ENCODE data around the gene IFT22. TPM values are rescaled to one million over a fixed set of nuclear protein-coding genes. Genes with fewer than 3 reads are reported as not detected.

IFT22 gene
- total RNA-seq, 1 experiment from 2014 or later = 21.3 TPM

DNA sequence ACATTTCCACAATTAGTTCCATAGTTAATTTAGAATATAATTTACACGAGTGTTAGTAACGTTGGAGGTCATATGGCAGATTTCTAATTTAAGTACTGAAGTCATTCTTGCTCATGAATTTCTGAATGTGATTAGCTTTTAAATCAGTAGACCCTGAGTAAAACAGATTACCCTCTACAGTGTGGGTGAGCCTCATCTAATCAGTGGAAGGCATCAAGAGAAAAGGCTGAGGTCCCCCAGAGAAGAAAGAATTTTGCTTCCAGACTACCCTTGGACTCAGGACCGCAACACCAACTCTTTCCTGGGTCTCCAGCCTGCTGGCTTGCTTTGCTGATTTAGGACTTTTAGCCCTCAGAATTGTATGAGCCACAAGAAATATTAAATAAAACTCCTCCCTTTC is 33.2 kb downstream of the IFT22 start:
- Mint-ChIP-seq H3K27ac (no peak overlapping the region), H3K27me3 (ENCODE audit: low read depth) (no peaks in the 10 kb centered on the region), H3K4me1 (peaks cover 35 to 48% of the 10 kb centered on the region in 2 experiments), H3K4me3 (no peak overlapping the region), H3K36me3 (ENCODE audit: insufficient read depth in 1 of 3, low read depth in 3 of 3) (peaks cover 0 to 5% (median 2%) of the 10 kb centered on the region in 3 experiments; a peak in 4 of 7 replicates), H3K9me3 (no peaks in the 10 kb centered on the region)
- H4K20me1 ChIP-seq (ENCODE audit: control insufficient read depth, insufficient read depth, insufficient read length) = no peaks in the 10 kb centered on the region
- no peaks in the 10 kb centered on the region for H3K79me2 ChIP-seq (ENCODE audit: insufficient read depth, low read length)
- no peak overlapping the region for H3K4me2 ChIP-seq (ENCODE audit: insufficient read depth, insufficient read length, low read length)
- H4K5ac ChIP-seq (ENCODE audit: insufficient read length, low read depth, low read length) = no peak overlapping the region
- no peak overlapping the region for H3K9ac ChIP-seq (ENCODE audit: extremely low read depth, insufficient read length, low read length)
- no peak overlapping the region for H4K8ac ChIP-seq (replicated peaks; ENCODE audit: insufficient read length, low read depth, low read length)
- H3K56ac ChIP-seq (ENCODE audit: insufficient read length, low read depth, low read length) = no peak overlapping the region
- H2BK12ac ChIP-seq (ENCODE audit: insufficient read length, low read depth, low read length) = no peak overlapping the region
- no peak overlapping the region for H3K18ac ChIP-seq (ENCODE audit: insufficient read length, low read depth, low read length)
- TF ChIP-seq CTCF (conservative IDR thresholded peaks at IDR 0.05) = no peak
- H2BK5ac ChIP-seq (ENCODE audit: insufficient read length, low read length) = no peak overlapping the region
- no peak overlapping the region for H4K91ac ChIP-seq (ENCODE audit: insufficient read length, low read depth, low read length)
- no peak overlapping the region for H3K14ac ChIP-seq (ENCODE audit: insufficient read depth, low read length)
- no peaks in the 10 kb centered on the region for H3K9me3 ChIP-seq (ENCODE audit: control insufficient read depth, low read depth, low read length)
- H3K23me2 ChIP-seq (ENCODE audit: insufficient read length, low read depth, low read length, poor library complexity, severe bottlenecking) = no peaks in the 10 kb centered on the region
- no peak overlapping the region for H2AFZ ChIP-seq (ENCODE audit: low read length)
- no peak overlapping the region for H2BK120ac ChIP-seq (ENCODE audit: low read depth, low read length, poor library complexity, severe bottlenecking)
- peaks cover 11% of the 10 kb centered on the region; the same call in 1 of the 2 replicates for H3K4me1 ChIP-seq (ENCODE audit: insufficient read depth, low read length)
- H2AK5ac ChIP-seq (ENCODE audit: insufficient read length, low read length) = no peak overlapping the region
- no CpG with 5 or more reads among the region's 3 CpGs for WGBS (ENCODE audit: extremely low coverage, insufficient read length, low lambda C conversion rate)
- no peak for DNase-seq
- no peak overlapping the region for H2BK15ac ChIP-seq (ENCODE audit: low read depth, low read length)
- H3K79me1 ChIP-seq (ENCODE audit: insufficient read depth, low read depth, low read length, poor library complexity, severe bottlenecking) = no peaks in the 10 kb centered on the region
- no peak overlapping the region for H2BK20ac ChIP-seq (ENCODE audit: low read depth, low read length, poor library complexity, severe bottlenecking)
- H3T11ph ChIP-seq (ENCODE audit: low read length) = no peak overlapping the region
- H3K4ac ChIP-seq (ENCODE audit: low read depth, low read length) = no peak overlapping the region
- no peak overlapping the region for H3K27ac ChIP-seq (ENCODE audit: insufficient read length, low read depth, low read length)
- H3K23ac ChIP-seq (ENCODE audit: insufficient read length, low read depth, low read length) = no peak overlapping the region
- H3K27me3 ChIP-seq (ENCODE audit: insufficient read depth, low read length) = no peaks in the 10 kb centered on the region

All from H9 (cell line).